GM12878 (cell line): ENCODE results near the gene RPL13A. TPM values are rescaled to one million over a fixed set of nuclear protein-coding genes. Genes with fewer than 3 reads are reported as not detected.

ENCODE experiments used
- BACH1 ChIP-seq: fragments of 450-650 bp; IDR thresholded peaks from 2 replicates; pipeline ENCODE4 v1.6.1; 2017; ENCODE audit warnings: mild to moderate bottlenecking, borderline replicate concordance
- BCLAF1 ChIP-seq: fragments of 450-650 bp; IDR thresholded peaks from 2 replicates; pipeline ENCODE4 v1.6.1; 2017; ENCODE audit warnings: antibody characterized with exemption, mild to moderate bottlenecking, moderate library complexity
- CBFB ChIP-seq: IDR thresholded peaks from 2 replicates; pipeline ENCODE4 v1.6.1; 2016; ENCODE audit warnings: antibody characterized with exemption, low read depth
- CHD2 ChIP-seq: IDR thresholded peaks from 2 replicates; pipeline ENCODE4 v1.6.1; 2011; ENCODE audit warnings: low read depth, low read length, improper control_type of control experiment, borderline replicate concordance
- E4F1 ChIP-seq: fragments of 450-650 bp; IDR thresholded peaks from 2 replicates; pipeline ENCODE4 v1.6.1; 2018; ENCODE audit warnings: borderline replicate concordance, mild to moderate bottlenecking; ENCODE audit not compliant: partially characterized antibody
- FOXK2 ChIP-seq: fragments of 450-650 bp; IDR thresholded peaks from 2 replicates; pipeline ENCODE4 v1.6.1; 2017; ENCODE audit warnings: mild to moderate bottlenecking, moderate library complexity
- MLLT1 ChIP-seq: fragments of 450-650 bp; IDR thresholded peaks from 2 replicates; pipeline ENCODE4 v1.6.1; 2016; ENCODE audit warnings: mild to moderate bottlenecking
- PAX5 ChIP-seq: IDR thresholded peaks from 2 replicates; pipeline ENCODE4 v1.6.1; 2011; ENCODE audit warnings: low read depth, low read length, borderline replicate concordance
- SIN3A ChIP-seq: IDR thresholded peaks from 2 replicates; pipeline ENCODE4 v1.6.1; 2012; ENCODE audit warnings: low read depth, low read length, improper control_type of control experiment
- SMC3 ChIP-seq: IDR thresholded peaks from 2 replicates; pipeline ENCODE4 v1.6.1; 2011; ENCODE audit warnings: low read length, improper control_type of control experiment, borderline replicate concordance
- SUZ12 ChIP-seq: fragments of 200-600 bp; sonication (generic); IDR thresholded peaks from one replicate; pipeline ENCODE4 v1.6.1; 2018; ENCODE audit warnings: antibody characterized with exemption, mild to moderate bottlenecking; ENCODE audit not compliant: unreplicated experiment
- YY1 ChIP-seq: IDR thresholded peaks from 2 replicates; pipeline ENCODE4 v1.6.1; 2011; ENCODE audit warnings: low read depth, mild to moderate bottlenecking, low read length
- ZNF622 ChIP-seq: fragments of 450-650 bp; IDR thresholded peaks from 2 replicates; pipeline ENCODE4 v1.6.1; 2017; ENCODE audit warnings: mild to moderate bottlenecking, inconsistent platforms
- ZSCAN29 ChIP-seq: fragments of 450-650 bp; IDR thresholded peaks from 2 replicates; pipeline ENCODE4 v1.6.1; 2017; ENCODE audit warnings: mild to moderate bottlenecking, moderate library complexity
- polyA plus RNA-seq, 11 experiments: library from polyadenylated mRNA; depleted of rRNA in 4 of 11; unstranded in 6 of 11; stranded (reverse) in 5 of 11; fragments of >200 nt; fragmentation: Nextera tagmentation in 4 of 11; fragmentation: Illumina TruSeq in 1 of 11; extraction: Ambion mirVana in 4 of 11; extraction: Trizol in 1 of 11; gene quantifications; 1 replicate in 1 of 11; 2 replicates in 10 of 11; pipeline versions ENCODE4 v1.2.1 to v1.2.3, GENCODE V29; 2011 to 2016; ENCODE audit warnings: inconsistent platforms in 2 of 11, missing spikeins in 2 of 11, low read depth in 1 of 11
- total RNA-seq, 4 experiments: library from RNA; depleted of rRNA in 3 of 4; stranded (reverse); fragments of >200 nt in 3 of 4; fragmentation: Illumina TruSeq in 1 of 4; extraction: Trizol in 1 of 4; gene quantifications; 2 replicates each; pipeline versions ENCODE4 v1.2.1 to v1.2.3, GENCODE V29; 2013 to 2021
- TF ChIP-seq, protein P1 (sequence below): fragments of 450-650 bp; IDR thresholded peaks from 2 replicates; pipeline ENCODE4 v1.6.1; 2017; ENCODE audit warnings: borderline replicate concordance
- TF ChIP-seq, protein P2 (sequence below): IDR thresholded peaks from 2 replicates; pipeline ENCODE4 v1.6.1; 2011; ENCODE audit warnings: low read depth, mild to moderate bottlenecking, low read length, moderate library complexity, borderline replicate concordance; ENCODE audit errors: extremely low read depth

The RPL13A gene
- total and polyA plus RNA-seq, 10 of the 15 experiments (the other 5 are each of a cell fraction or from before 2014, with no cell fraction given): 1,426 to 8,961 (median 4,266) TPM

DNA sequence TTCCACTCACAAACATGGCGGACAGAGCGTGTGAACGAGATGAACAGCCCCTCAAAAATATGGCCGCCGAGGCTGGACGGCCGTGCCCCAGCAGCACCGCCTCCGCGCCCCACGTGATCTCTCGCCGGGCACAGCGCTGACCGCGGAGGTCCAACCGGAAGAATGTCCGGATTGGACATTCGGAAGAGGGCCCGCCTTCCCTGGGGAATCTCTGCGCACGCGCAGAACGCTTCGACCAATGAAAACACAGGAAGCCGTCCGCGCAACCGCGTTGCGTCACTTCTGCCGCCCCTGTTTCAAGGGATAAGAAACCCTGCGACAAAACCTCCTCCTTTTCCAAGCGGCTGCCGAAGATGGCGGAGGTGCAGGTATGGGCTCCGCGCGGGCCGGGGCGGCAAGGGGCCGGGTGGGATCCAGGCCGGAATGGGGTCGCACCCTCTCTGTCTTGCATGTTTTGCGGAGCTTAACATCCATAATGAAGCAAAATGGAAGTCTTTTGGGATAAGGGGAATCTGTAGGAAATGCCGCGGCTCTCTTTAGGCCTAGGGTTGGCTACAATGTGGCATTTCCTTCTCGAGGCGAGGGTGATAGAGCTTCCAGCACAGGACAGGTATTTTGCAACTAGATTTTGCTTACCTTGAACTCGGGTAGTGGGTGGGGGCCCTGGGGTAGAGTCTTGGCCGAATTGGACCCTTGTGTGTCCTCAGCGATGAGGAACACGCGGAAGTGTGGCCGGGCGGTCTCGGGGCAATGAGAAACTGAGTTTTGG lies at the start of gene RPL13A (continued):
- TF ChIP-seq PAX5: peak; percentile 58; the same call in 1 of the 2 replicates
- TF ChIP-seq, protein P1, sequence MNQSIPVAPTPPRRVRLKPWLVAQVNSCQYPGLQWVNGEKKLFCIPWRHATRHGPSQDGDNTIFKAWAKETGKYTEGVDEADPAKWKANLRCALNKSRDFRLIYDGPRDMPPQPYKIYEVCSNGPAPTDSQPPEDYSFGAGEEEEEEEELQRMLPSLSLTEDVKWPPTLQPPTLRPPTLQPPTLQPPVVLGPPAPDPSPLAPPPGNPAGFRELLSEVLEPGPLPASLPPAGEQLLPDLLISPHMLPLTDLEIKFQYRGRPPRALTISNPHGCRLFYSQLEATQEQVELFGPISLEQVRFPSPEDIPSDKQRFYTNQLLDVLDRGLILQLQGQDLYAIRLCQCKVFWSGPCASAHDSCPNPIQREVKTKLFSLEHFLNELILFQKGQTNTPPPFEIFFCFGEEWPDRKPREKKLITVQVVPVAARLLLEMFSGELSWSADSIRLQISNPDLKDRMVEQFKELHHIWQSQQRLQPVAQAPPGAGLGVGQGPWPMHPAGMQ: no peak
- TF ChIP-seq SIN3A: no peak; the same call in 1 of the 2 replicates
- TF ChIP-seq FOXK2: no peak
- peak; percentile 99 for TF ChIP-seq CBFB
- peak; percentile 85 for TF ChIP-seq MLLT1
- TF ChIP-seq ZSCAN29: no peak
- no peak for TF ChIP-seq ZNF622
- no peak for TF ChIP-seq SMC3
- no peak for TF ChIP-seq SUZ12
- TF ChIP-seq, protein P2, sequence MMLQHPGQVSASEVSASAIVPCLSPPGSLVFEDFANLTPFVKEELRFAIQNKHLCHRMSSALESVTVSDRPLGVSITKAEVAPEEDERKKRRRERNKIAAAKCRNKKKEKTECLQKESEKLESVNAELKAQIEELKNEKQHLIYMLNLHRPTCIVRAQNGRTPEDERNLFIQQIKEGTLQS: peak; percentile 84; the same call in 1 of the 2 replicates
- peak; percentile 92; the same call in 1 of the 2 replicates for TF ChIP-seq CHD2
- TF ChIP-seq YY1: peak; percentile 97
- TF ChIP-seq E4F1: peak; percentile 71
- TF ChIP-seq BACH1: peak; percentile 69; the same call in 1 of the 2 replicates
- no peak for TF ChIP-seq BCLAF1
